ENCODE measurements around the gene GDPD5. TPM values are rescaled to one million over a fixed set of nuclear protein-coding genes. Genes with fewer than 3 reads are reported as not detected.

The GDPD5 gene
- total RNA-seq, 2 donors from 2014 or later, result 3.0 to 8.6 TPM

- no peak for DNase-seq
- peaks cover 19% of the 10 kb centered on the region for H3K27me3 Mint-ChIP-seq (ENCODE audit: insufficient read depth)
- no peaks in the 10 kb centered on the region for H3K36me3 Mint-ChIP-seq (ENCODE audit: low read depth)
- 65 to 73% methylated on average over 6 to 8 of the region's 9 CpGs for WGBS, 2 experiments (ENCODE audit: insufficient coverage in 1 of 2, insufficient read length in 1 of 2)
- Histone ChIP-seq H3K4me3 (ENCODE audit: low read length) (no peak overlapping the region), H3K9me3 (ENCODE audit: control insufficient read depth, low read length) (no peaks in the 10 kb centered on the region), H3K27me3 (ENCODE audit: control insufficient read depth, insufficient read depth, low read length, poor library complexity, severe bottlenecking) (peaks cover 9% of the 10 kb centered on the region), H3K4me1 (ENCODE audit: control insufficient read depth, insufficient read depth, low read length) (peaks cover 6% of the 10 kb centered on the region), H3K27ac (ENCODE audit: low read depth, low read length) (no peak overlapping the region), H3K36me3 (ENCODE audit: control insufficient read depth, insufficient read depth, low read length) (no peaks in the 10 kb centered on the region), H3K9ac (ENCODE audit: extremely low read depth, low read length, poor library complexity, severe bottlenecking) (peak overlapping the region; percentile 6)
- peaks cover 20% of the 10 kb centered on the region for H3K4me1 Mint-ChIP-seq
- H3K9me3 Mint-ChIP-seq, result peaks cover 6% of the 10 kb centered on the region
- H3K4me3 Mint-ChIP-seq, result no peak overlapping the region
- TF ChIP-seq CTCF (conservative IDR thresholded peaks at IDR 0.05), result no peak
- no peak overlapping the region for H3K27ac Mint-ChIP-seq
Measured at GRCh38 chr11:75518771-75519653, 6.7 kb downstream of the GDPD5 start.

GRCh38 chr11:75518204-75518549, 7.6 kb downstream of the GDPD5 start:
- H3K36me3 ChIP-seq (ENCODE audit: control insufficient read depth, insufficient read depth, low read length), result no peaks in the 10 kb centered on the region
- H3K4me1 ChIP-seq (ENCODE audit: control insufficient read depth, insufficient read depth, low read length), result peaks cover 6% of the 10 kb centered on the region
- Mint-ChIP-seq H3K4me3 (no peak overlapping the region), H3K36me3 (ENCODE audit: low read depth) (no peaks in the 10 kb centered on the region), H3K9me3 (peaks cover 6% of the 10 kb centered on the region), H3K4me1 (peaks cover 20% of the 10 kb centered on the region), H3K27ac (no peak overlapping the region), H3K27me3 (ENCODE audit: insufficient read depth) (peaks cover 11% of the 10 kb centered on the region)
- no peak overlapping the region for H3K9ac ChIP-seq (ENCODE audit: extremely low read depth, low read length, poor library complexity, severe bottlenecking)
- no peak overlapping the region for H3K27ac ChIP-seq (ENCODE audit: low read depth, low read length)
- TF ChIP-seq CTCF (conservative IDR thresholded peaks at IDR 0.05), result no peak
- no peak overlapping the region for H3K4me3 ChIP-seq (ENCODE audit: low read length)
- no peaks in the 10 kb centered on the region for H3K9me3 ChIP-seq (ENCODE audit: control insufficient read depth, low read length)
- peaks cover under 1% of the 10 kb centered on the region for H3K27me3 ChIP-seq (ENCODE audit: control insufficient read depth, insufficient read depth, low read length, poor library complexity, severe bottlenecking)
- no peak for DNase-seq
- 74 to 78% methylated on average over 3 of the region's 3 CpGs for WGBS, 2 experiments (ENCODE audit: insufficient coverage in 1 of 2, insufficient read length in 1 of 2)

GRCh38 chr11:75516886-75517285, 8.9 kb downstream of the GDPD5 start:
- Histone ChIP-seq H3K27me3 (ENCODE audit: control insufficient read depth, insufficient read depth, low read length, poor library complexity, severe bottlenecking) (no peaks in the 10 kb centered on the region), H3K9me3 (ENCODE audit: control insufficient read depth, low read length) (no peaks in the 10 kb centered on the region), H3K9ac (ENCODE audit: extremely low read depth, low read length, poor library complexity, severe bottlenecking) (no peak overlapping the region), H3K36me3 (ENCODE audit: control insufficient read depth, insufficient read depth, low read length) (no peaks in the 10 kb centered on the region), H3K4me1 (ENCODE audit: control insufficient read depth, insufficient read depth, low read length) (peaks cover 6% of the 10 kb centered on the region), H3K4me3 (ENCODE audit: low read length) (no peak overlapping the region), H3K27ac (ENCODE audit: low read depth, low read length) (no peak overlapping the region)
- H3K27me3 Mint-ChIP-seq (ENCODE audit: insufficient read depth), result no peaks in the 10 kb centered on the region
- H3K9me3 Mint-ChIP-seq, result peaks cover 6% of the 10 kb centered on the region
- no peaks in the 10 kb centered on the region for H3K36me3 Mint-ChIP-seq (ENCODE audit: low read depth)
- WGBS, 2 experiments (ENCODE audit: insufficient coverage in 1 of 2, insufficient read length in 1 of 2), result 96 to 100% methylated on average over 7 of the region's 7 CpGs
- DNase-seq, result no peak
- H3K27ac Mint-ChIP-seq, result no peak overlapping the region
- no peak overlapping the region for H3K4me3 Mint-ChIP-seq
- peaks cover 20% of the 10 kb centered on the region for H3K4me1 Mint-ChIP-seq
- no peak for TF ChIP-seq CTCF (conservative IDR thresholded peaks at IDR 0.05)
